Endodermal cell (in vitro differentiated cells): Measurements from ENCODE around the gene MS4A2. TPM values are rescaled to one million over a fixed set of nuclear protein-coding genes. Genes with fewer than 3 reads are reported as not detected.

Source experiments
- DNase-seq: peaks from one replicate; pipeline ENCODE4 v3.0.0-alpha.2; 2017
- H3K27ac ChIP-seq: 2 replicates; pipeline ENCODE4 v1.5.1; 2013; ENCODE audit warnings: mild to moderate bottlenecking, low read depth, low read length, moderate library complexity
- H3K27me3 ChIP-seq: 2 replicates; pipeline ENCODE4 v1.6.1; 2013; ENCODE audit warnings: mild to moderate bottlenecking, low read length, moderate library complexity; ENCODE audit not compliant: insufficient read depth, control insufficient read depth, poor library complexity, severe bottlenecking
- H3K36me3 ChIP-seq: 2 replicates; pipeline ENCODE4 v1.7.0; 2013; ENCODE audit warnings: mild to moderate bottlenecking, low read length, moderate library complexity; ENCODE audit not compliant: control insufficient read depth, insufficient read depth
- H3K4me1 ChIP-seq: one replicate; pipeline ENCODE4 v1.7.0; 2013; ENCODE audit warnings: low read length; ENCODE audit not compliant: control insufficient read depth, insufficient read depth
- H3K4me3 ChIP-seq: 2 replicates; pipeline ENCODE4 v1.5.1; 2013; ENCODE audit warnings: mild to moderate bottlenecking, low read length, moderate library complexity
- H3K9ac ChIP-seq: 2 replicates; pipeline ENCODE4 v1.6.1; 2013; ENCODE audit warnings: mild to moderate bottlenecking, low read length, moderate library complexity; ENCODE audit not compliant: poor library complexity, severe bottlenecking; ENCODE audit errors: extremely low read depth
- H3K9me3 ChIP-seq: 2 replicates; pipeline ENCODE4 v1.6.1; 2013; ENCODE audit warnings: mild to moderate bottlenecking, low read length, moderate library complexity; ENCODE audit not compliant: control insufficient read depth
- H3K27ac Mint-ChIP-seq: 2 replicates; pipeline ENCODE4 v1.8.0; 2020; ENCODE audit warnings: mixed read lengths
- H3K27me3 Mint-ChIP-seq: 2 replicates; pipeline ENCODE4 v1.8.0; 2021; ENCODE audit warnings: mild to moderate bottlenecking, mixed read lengths; ENCODE audit not compliant: insufficient read depth
- H3K36me3 Mint-ChIP-seq: 2 replicates; pipeline ENCODE4 v1.8.0; 2020; ENCODE audit warnings: low read depth, mixed read lengths
- H3K4me1 Mint-ChIP-seq: 2 replicates; pipeline ENCODE4 v1.8.0; 2020; ENCODE audit warnings: mixed read lengths
- H3K4me3 Mint-ChIP-seq: 2 replicates; pipeline ENCODE4 v1.8.0; 2020; ENCODE audit warnings: mild to moderate bottlenecking, moderate library complexity, mixed read lengths
- H3K9me3 Mint-ChIP-seq: 2 replicates; pipeline ENCODE4 v1.8.0; 2020; ENCODE audit warnings: mild to moderate bottlenecking, mixed read lengths
- CTCF ChIP-seq: fragments of 200-600 bp; sonication (generic); conservative IDR thresholded peaks from 2 replicates; pipeline ENCODE4 v1.5.0; 2021; ENCODE audit warnings: antibody characterized with exemption, mild to moderate bottlenecking
- WGBS, 2 experiments: methylation state at CpG; one replicate each; pipeline versions ENCODE4 v1.1.5 to v1.1.7; 2013; ENCODE audit warnings: missing lambda C conversion rate in 2 of 2, mixed read lengths in 1 of 2; ENCODE audit not compliant: insufficient coverage in 1 of 2, insufficient read length in 1 of 2; 5-methylcytosine and 5-hydroxymethylcytosine counted together
- total RNA-seq, 2 donors: library from RNA; stranded (reverse); fragmentation: NEBNext Ultra II Directional in 1 of 2; extraction: Animal tissue kit (Norgen Biotek cat#: 25700) in 1 of 2; gene quantifications; 2 replicates in 1 of 2; 3 replicates in 1 of 2; pipeline ENCODE4 v1.2.1, GENCODE V29; 2021

The MS4A2 gene
- total RNA-seq, 2 donors from 2014 or later = not detected

GRCh38 chr11:60145677-60146076 lies 57.2 kb downstream of the MS4A2 start:
- Mint-ChIP-seq H3K4me1 (no peaks in the 10 kb centered on the region), H3K27me3 (no peaks in the 10 kb centered on the region), H3K36me3 (no peaks in the 10 kb centered on the region), H3K9me3 (no peaks in the 10 kb centered on the region), H3K27ac (no peak overlapping the region), H3K4me3 (no peak overlapping the region)
- no peaks in the 10 kb centered on the region for H3K36me3 ChIP-seq
- H3K4me1 ChIP-seq = no peaks in the 10 kb centered on the region
- WGBS, 2 experiments = 93 to 96% methylated on average over 2 to 3 of the region's 3 CpGs
- no peak for TF ChIP-seq CTCF
- H3K4me3 ChIP-seq = no peak overlapping the region
- no peaks in the 10 kb centered on the region for H3K27me3 ChIP-seq
- no peak overlapping the region for H3K27ac ChIP-seq
- no peak for DNase-seq
- H3K9me3 ChIP-seq = no peaks in the 10 kb centered on the region
- no peak overlapping the region for H3K9ac ChIP-seq

Other genes starting within 250 kb of the MS4A2 start
- not detected for gene CBLIF, start 243.2 kb upstream of the MS4A2 start, total RNA-seq
- not detected for gene TCN1, start 222.2 kb upstream of the MS4A2 start, total RNA-seq
- not detected for gene OOSP3, start 209.9 kb upstream of the MS4A2 start, total RNA-seq
- not detected for gene OOSP1, start 150.2 kb upstream of the MS4A2 start, total RNA-seq
- gene OOSP4A, start 124.6 kb upstream of the MS4A2 start, total RNA-seq = not detected
- gene OOSP4B, start 71.5 kb upstream of the MS4A2 start, total RNA-seq = not detected
- not detected for gene OOSP2, start 48.3 kb upstream of the MS4A2 start, total RNA-seq
- not detected for gene MS4A3, start 32.0 kb upstream of the MS4A2 start, total RNA-seq
- not detected for gene MS4A6A, start 94.4 kb downstream of the MS4A2 start, total RNA-seq
- gene MS4A4E, start 154.5 kb downstream of the MS4A2 start, total RNA-seq = under 1 TPM in 1 of 2 donors, not detected in 1; 0.31 TPM
- gene MS4A4A, start 192.0 kb downstream of the MS4A2 start, total RNA-seq = not detected
- gene MS4A6E, start 238.6 kb downstream of the MS4A2 start, total RNA-seq = not detected